ENCODE data around the gene GTF3C2. TPM values are rescaled to one million over a fixed set of nuclear protein-coding genes. Genes with fewer than 3 reads are reported as not detected.

GTF3C2 gene, protein sequence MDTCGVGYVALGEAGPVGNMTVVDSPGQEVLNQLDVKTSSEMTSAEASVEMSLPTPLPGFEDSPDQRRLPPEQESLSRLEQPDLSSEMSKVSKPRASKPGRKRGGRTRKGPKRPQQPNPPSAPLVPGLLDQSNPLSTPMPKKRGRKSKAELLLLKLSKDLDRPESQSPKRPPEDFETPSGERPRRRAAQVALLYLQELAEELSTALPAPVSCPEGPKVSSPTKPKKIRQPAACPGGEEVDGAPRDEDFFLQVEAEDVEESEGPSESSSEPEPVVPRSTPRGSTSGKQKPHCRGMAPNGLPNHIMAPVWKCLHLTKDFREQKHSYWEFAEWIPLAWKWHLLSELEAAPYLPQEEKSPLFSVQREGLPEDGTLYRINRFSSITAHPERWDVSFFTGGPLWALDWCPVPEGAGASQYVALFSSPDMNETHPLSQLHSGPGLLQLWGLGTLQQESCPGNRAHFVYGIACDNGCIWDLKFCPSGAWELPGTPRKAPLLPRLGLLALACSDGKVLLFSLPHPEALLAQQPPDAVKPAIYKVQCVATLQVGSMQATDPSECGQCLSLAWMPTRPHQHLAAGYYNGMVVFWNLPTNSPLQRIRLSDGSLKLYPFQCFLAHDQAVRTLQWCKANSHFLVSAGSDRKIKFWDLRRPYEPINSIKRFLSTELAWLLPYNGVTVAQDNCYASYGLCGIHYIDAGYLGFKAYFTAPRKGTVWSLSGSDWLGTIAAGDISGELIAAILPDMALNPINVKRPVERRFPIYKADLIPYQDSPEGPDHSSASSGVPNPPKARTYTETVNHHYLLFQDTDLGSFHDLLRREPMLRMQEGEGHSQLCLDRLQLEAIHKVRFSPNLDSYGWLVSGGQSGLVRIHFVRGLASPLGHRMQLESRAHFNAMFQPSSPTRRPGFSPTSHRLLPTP
- total RNA-seq (2022; extraction: Qiagen RNA extraction; ENCODE audit: low read depth) = 56.5 to 64.6 TPM (median 61.4 TPM) in 5 replicates

DNA sequence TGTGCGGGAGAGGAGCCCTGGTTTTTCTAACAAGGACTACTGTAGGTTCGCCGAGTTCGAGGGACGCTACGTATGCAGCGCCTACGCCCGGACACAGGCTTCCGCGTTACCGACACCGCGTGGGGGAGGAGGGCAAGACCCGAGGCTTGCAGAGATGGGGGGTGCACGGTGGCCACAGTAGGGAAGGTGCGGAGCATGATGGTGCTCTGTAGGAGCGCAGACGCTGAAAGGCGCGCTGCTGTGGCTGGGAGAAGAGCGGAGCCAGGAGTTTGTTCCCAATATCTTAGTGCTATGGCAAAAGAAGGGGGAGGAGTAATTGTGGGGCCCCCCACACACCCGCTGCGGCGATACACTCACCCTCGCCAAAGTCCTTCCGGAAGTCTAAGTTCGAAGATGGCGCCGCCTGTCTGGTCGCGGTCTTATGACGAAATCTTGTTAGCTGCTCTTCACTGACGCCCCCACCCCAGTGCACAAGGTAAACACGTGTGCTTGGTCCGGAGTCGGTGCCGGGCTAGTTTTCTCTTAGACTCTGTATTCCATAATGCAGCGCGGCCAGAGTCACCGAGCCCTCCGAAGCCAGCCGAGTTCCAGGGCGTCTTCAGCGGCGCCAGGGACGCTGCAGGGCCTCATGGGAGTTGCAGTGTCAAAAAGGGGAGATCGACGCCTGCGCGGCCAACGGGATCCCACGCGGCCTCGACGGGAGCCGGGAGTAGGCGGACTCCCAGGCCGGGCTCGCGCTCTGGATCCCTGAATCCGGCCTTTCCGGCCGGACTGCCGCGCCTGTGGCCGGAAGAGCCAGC, at the start of gene GTF3C2:
Gene GTF3C2, minus strand, starts transcription at position 383 of the 800 bp plus-strand sequence. CDS start 13,210 bp downstream, outside the sequence.

GRCh38 chr2:27380626-27381545, 24.3 kb upstream of the GTF3C2 start, which contains the start of gene ZNF513:
Gene ZNF513, minus strand, starts transcription at chr2:27380734. Its CDS starts 208 bp downstream, at chr2:27380526.

DNA sequence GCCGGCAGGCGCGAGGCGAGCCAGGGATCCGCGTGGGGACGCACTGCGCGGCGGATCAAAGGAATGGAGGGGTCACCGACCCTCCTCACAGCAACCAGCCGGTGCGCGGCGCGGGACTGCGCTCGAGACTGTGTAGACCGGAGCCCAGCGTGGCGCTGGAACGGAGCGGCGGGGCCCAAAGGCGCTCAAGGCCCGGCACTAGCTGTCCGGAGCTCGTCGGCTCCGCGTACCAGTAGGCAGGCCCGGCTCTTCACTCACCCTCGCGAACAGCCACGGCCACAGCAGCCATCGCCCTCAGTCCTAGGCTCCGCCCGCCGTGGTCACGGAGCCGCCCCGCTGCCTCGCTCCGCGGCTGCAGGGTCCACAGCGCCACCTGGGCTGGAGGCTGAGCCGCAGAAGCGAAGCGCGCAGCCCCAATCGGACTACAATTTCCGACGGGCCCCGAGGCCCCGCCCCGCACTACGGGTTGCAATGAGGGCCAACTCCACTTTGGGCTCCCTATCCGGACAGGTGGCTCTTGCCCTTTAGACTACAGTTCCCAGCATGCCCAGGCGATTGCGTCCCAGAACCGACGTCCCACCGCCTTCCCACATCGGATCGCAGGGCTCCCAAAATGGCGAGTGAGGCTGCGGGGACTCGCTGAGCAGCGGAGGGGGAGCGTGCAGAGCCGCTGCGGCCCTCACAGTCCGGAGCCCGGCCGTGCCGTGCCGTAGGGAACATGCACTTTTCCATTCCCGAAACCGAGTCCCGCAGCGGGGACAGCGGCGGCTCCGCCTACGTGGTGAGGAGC, 13.7 kb upstream of the GTF3C2 start, which contains the start of the genes EIF2B4 and SNX17:
Gene EIF2B4, minus strand, starts transcription at position 313 of the 790 bp plus-strand sequence. Its CDS starts 24 bp downstream, at position 289.
Gene SNX17, plus strand, starts transcription at position 591 of the 790 bp plus-strand sequence. Its CDS starts 128 bp downstream, at position 719.

GRCh38 chr2:27322766-27323595, 33.6 kb downstream of the GTF3C2 start, which contains the start of gene MPV17:
Gene MPV17, minus strand, starts transcription at chr2:27323097. Its CDS starts 580 bp downstream, at chr2:27322517.

GRCh38 chr2:27308359-27308881, 48.1 kb downstream of the GTF3C2 start, which contains the start of gene UCN:
Gene UCN, minus strand, starts transcription at chr2:27308445. Its CDS starts 550 bp downstream, at chr2:27307895.

DNA sequence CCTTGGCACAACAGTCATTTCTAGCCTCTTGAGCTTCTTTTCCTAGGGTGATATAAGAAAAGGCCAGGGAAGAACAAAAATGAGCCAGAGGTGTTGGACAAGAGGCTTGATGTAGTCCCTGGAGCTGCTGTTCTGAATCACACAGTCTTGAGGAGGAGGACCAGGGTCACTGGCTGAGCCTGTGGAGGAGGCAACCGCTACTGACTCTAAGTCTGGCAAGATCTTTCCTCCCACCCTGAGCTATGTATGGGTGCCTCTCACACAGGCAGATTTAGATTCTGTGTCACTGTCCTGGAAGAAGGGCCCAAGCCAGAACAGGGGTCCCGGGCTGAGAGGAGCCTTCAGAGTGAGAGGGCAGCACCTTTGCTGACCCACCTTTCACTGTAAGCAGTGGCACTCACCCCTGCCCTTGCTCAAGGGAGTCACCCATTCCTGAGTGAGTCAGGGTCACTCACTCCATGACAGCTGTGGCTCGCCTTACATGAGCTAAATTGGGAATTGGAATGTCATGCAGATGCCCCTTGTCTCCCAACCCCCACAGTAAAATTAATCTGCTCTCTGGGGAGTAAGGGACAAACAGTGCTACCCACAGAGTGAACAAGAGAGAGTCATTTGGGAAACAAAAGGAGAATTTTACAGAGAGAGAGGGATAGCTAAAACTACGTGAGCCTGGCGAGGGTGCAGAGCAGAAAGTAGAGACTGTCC, 74.6 kb downstream of the GTF3C2 start, which contains the start of gene TRIM54:
Gene TRIM54, plus strand, starts transcription at position 575 of the 705 bp plus-strand sequence. CDS start 303 bp downstream, outside the sequence.

Other genes with a start within 250 kb of the GTF3C2 start
- gene CGREF1, start 237.6 kb downstream of the GTF3C2 start, total RNA-seq (2022; extraction: Qiagen RNA extraction; ENCODE audit: low read depth) = 5.7 to 8.6 TPM (median 7.6 TPM) in 5 replicates
- gene ABHD1, start 232.9 kb downstream of the GTF3C2 start, total RNA-seq (2022; extraction: Qiagen RNA extraction; ENCODE audit: low read depth) = 0.98 to 2.3 TPM (median 1.5 TPM) in 5 replicates
- gene PREB, start 222.1 kb downstream of the GTF3C2 start, total RNA-seq (2022; extraction: Qiagen RNA extraction; ENCODE audit: low read depth) = 48.6 to 60.4 TPM (median 59.1 TPM) in 5 replicates
- not detected in 5 replicates for gene PRR30, start 217.4 kb downstream of the GTF3C2 start, total RNA-seq (2022; extraction: Qiagen RNA extraction; ENCODE audit: low read depth)
- not detected in 5 replicates for gene TCF23, start 207.8 kb downstream of the GTF3C2 start, total RNA-seq (2022; extraction: Qiagen RNA extraction; ENCODE audit: low read depth)
- 214 to 222 TPM (median 218 TPM) in 5 replicates for gene ATRAID, start 144.7 kb downstream of the GTF3C2 start, total RNA-seq (2022; extraction: Qiagen RNA extraction; ENCODE audit: low read depth)
- 63.5 to 74.6 TPM (median 69.6 TPM) in 5 replicates for gene SLC5A6, start 144.5 kb downstream of the GTF3C2 start, total RNA-seq (2022; extraction: Qiagen RNA extraction; ENCODE audit: low read depth)
- gene CAD, start 139.4 kb downstream of the GTF3C2 start, total RNA-seq (2022; extraction: Qiagen RNA extraction; ENCODE audit: low read depth) = 49.8 to 63.2 TPM (median 59.4 TPM) in 5 replicates
- 3.0 to 4.1 TPM (median 3.5 TPM) in 5 replicates for gene SLC30A3, start 93.7 kb downstream of the GTF3C2 start, total RNA-seq (2022; extraction: Qiagen RNA extraction; ENCODE audit: low read depth)
- gene DNAJC5G, start 81.3 kb downstream of the GTF3C2 start, total RNA-seq (2022; extraction: Qiagen RNA extraction; ENCODE audit: low read depth) = not detected in 5 replicates
- gene TRIM54, start 74.3 kb downstream of the GTF3C2 start, total RNA-seq (2022; extraction: Qiagen RNA extraction; ENCODE audit: low read depth) = 0.67 to 1.1 TPM (median 0.72 TPM) in 5 replicates
- 1.0 to 2.5 TPM (median 1.2 TPM) in 5 replicates for gene UCN, start 48.3 kb downstream of the GTF3C2 start, total RNA-seq (2022; extraction: Qiagen RNA extraction; ENCODE audit: low read depth)
- gene MPV17, start 33.7 kb downstream of the GTF3C2 start, total RNA-seq (2022; extraction: Qiagen RNA extraction; ENCODE audit: low read depth) = 82.3 to 96.7 TPM (median 86.5 TPM) in 5 replicates
- gene EIF2B4, start 13.6 kb upstream of the GTF3C2 start, total RNA-seq (2022; extraction: Qiagen RNA extraction; ENCODE audit: low read depth) = 54.9 to 62.2 TPM (median 58.8 TPM) in 5 replicates
- 135 to 147 TPM (median 145 TPM) in 5 replicates for gene SNX17, start 13.9 kb upstream of the GTF3C2 start, total RNA-seq (2022; extraction: Qiagen RNA extraction; ENCODE audit: low read depth)
- 9.7 to 15.5 TPM (median 14.0 TPM) in 5 replicates for gene ZNF513, start 24.0 kb upstream of the GTF3C2 start, total RNA-seq (2022; extraction: Qiagen RNA extraction; ENCODE audit: low read depth)
- 152 to 163 TPM (median 161 TPM) in 5 replicates for gene PPM1G, start 52.8 kb upstream of the GTF3C2 start, total RNA-seq (2022; extraction: Qiagen RNA extraction; ENCODE audit: low read depth)
- 118 to 138 TPM (median 130 TPM) in 5 replicates for gene NRBP1, start 71.9 kb upstream of the GTF3C2 start, total RNA-seq (2022; extraction: Qiagen RNA extraction; ENCODE audit: low read depth)
- 0.39 to 0.90 TPM (median 0.85 TPM) in 5 replicates for gene KRTCAP3, start 85.6 kb upstream of the GTF3C2 start, total RNA-seq (2022; extraction: Qiagen RNA extraction; ENCODE audit: low read depth)
- gene IFT172, start 133.0 kb upstream of the GTF3C2 start, total RNA-seq (2022; extraction: Qiagen RNA extraction; ENCODE audit: low read depth) = 7.5 to 9.9 TPM (median 8.0 TPM) in 5 replicates
- gene FNDC4, start 138.4 kb upstream of the GTF3C2 start, total RNA-seq (2022; extraction: Qiagen RNA extraction; ENCODE audit: low read depth) = 3.5 to 6.2 TPM (median 4.0 TPM) in 5 replicates
- 0.08 to 0.80 TPM (median 0.43 TPM) in 4 of 5 replicates, not detected in the other for gene GCKR, start 140.1 kb upstream of the GTF3C2 start, total RNA-seq (2022; extraction: Qiagen RNA extraction; ENCODE audit: low read depth)
- 12.2 to 21.3 TPM (median 17.9 TPM) in 5 replicates for gene ZNF512, start 226.3 kb upstream of the GTF3C2 start, total RNA-seq (2022; extraction: Qiagen RNA extraction; ENCODE audit: low read depth)

Data from A549 treated with GW870086 at 1 μM for 4 hours (cell line).